Endothelial cell of umbilical vein (primary cell): ENCODE results near the gene OR10G3. TPM values are rescaled to one million over a fixed set of nuclear protein-coding genes. Genes with fewer than 3 reads are reported as not detected.

Experiments
- BruUV-seq: library from RNA; stranded (reverse); fragments of 400-500 nt; replicated peaks from 2 replicates; lab custom pipeline; 2021; lab: Mats Ljungman, UMichigan
- CTCF ChIA-PET: fragments of 300-600, 350-600 bp; sonication (Branson Sonifier 250); formaldehyde crosslinking; loops from one replicate; lab custom pipeline; 2021; ENCODE audit warnings: antibody characterized with exemption, inconsistent platforms; lab: Charles Lee
- POLR2A ChIA-PET: fragments of 300-600, 350-600 bp; sonication (Branson Sonifier 250); formaldehyde crosslinking; loops from one replicate; lab custom pipeline; 2021; ENCODE audit warnings: antibody characterized with exemption, inconsistent platforms; lab: Charles Lee
- DNase-seq: peaks from one replicate; pipeline ENCODE4 v3.0.0-alpha.2; 2011; ENCODE audit warnings: low read depth, low spot score
- FAIRE-seq: peaks from 2 replicates; lab custom pipeline; 2011; peaks lifted over from hg19 to GRCh38; lab: Jason Lieb, UNC
- H2AFZ ChIP-seq: 2 replicates; pipeline ENCODE4 v1.6.0; 2012; ENCODE audit warnings: low read depth, low read length, control low read depth, inconsistent platforms
- H3K27ac ChIP-seq: 2 replicates; pipeline ENCODE4 v1.5.1; 2011; ENCODE audit warnings: low read depth, mild to moderate bottlenecking, control low read depth, low read length, moderate library complexity; ENCODE audit not compliant: insufficient read depth
- H3K27me3 ChIP-seq, 2 experiments: 2 replicates each; pipeline versions ENCODE4 v1.6.0 to v1.6.1; 2011; ENCODE audit warnings: low read length in 2 of 2, mixed read lengths in 1 of 2; ENCODE audit not compliant: control insufficient read depth in 2 of 2, insufficient read depth in 2 of 2
- H3K36me3 ChIP-seq, 2 experiments: 2 replicates in 1 of 2; 3 replicates in 1 of 2; pipeline ENCODE4 v1.5.1; 2011; ENCODE audit warnings: low read length in 2 of 2, mild to moderate bottlenecking in 1 of 2, moderate library complexity in 1 of 2; ENCODE audit not compliant: control insufficient read depth in 2 of 2, insufficient read depth in 2 of 2; ENCODE audit errors: extremely low read depth in 1 of 2
- H3K4me1 ChIP-seq: 3 replicates; pipeline ENCODE4 v1.5.1; 2011; ENCODE audit warnings: mild to moderate bottlenecking, low read length; ENCODE audit not compliant: control insufficient read depth, insufficient read depth; ENCODE audit errors: extremely low read depth
- H3K4me2 ChIP-seq: 2 replicates; pipeline ENCODE4 v1.6.1; 2011; ENCODE audit warnings: low read length, control low read depth, mixed read lengths; ENCODE audit not compliant: insufficient read depth
- H3K4me3 ChIP-seq, 3 experiments: fragments of 200-600 bp in 1 of 3; sonication (generic), shearing (Covaris generic) in 1 of 3; replicated peaks in 1 of 3; 2 replicates each; pipeline ENCODE4 v1.5.1; 2011 to 2016; ENCODE audit warnings: control low read depth in 3 of 3, low read length in 3 of 3, mild to moderate bottlenecking in 2 of 3, inconsistent platforms in 1 of 3, low read depth in 1 of 3, moderate library complexity in 1 of 3; ENCODE audit not compliant: insufficient read depth in 1 of 3
- H3K79me2 ChIP-seq: 2 replicates; pipeline ENCODE4 v1.6.0; 2012; ENCODE audit warnings: low read length, inconsistent platforms; ENCODE audit not compliant: control insufficient read depth, insufficient read depth
- H3K9ac ChIP-seq: replicated peaks from 2 replicates; pipeline ENCODE3; 2011; ENCODE audit warnings: low read length, control low read depth; ENCODE audit not compliant: insufficient read depth; ENCODE audit errors: extremely low read depth
- H3K9me1 ChIP-seq: replicated peaks from 3 replicates; pipeline ENCODE4 v1.6.0; 2011; ENCODE audit warnings: mild to moderate bottlenecking, low read length; ENCODE audit not compliant: control insufficient read depth, insufficient read depth; ENCODE audit errors: extremely low read depth
- H3K9me3 ChIP-seq: replicated peaks from 2 replicates; pipeline ENCODE4 v1.5.1; 2012; ENCODE audit warnings: low read length, inconsistent platforms; ENCODE audit not compliant: control insufficient read depth, insufficient read depth
- H4K20me1 ChIP-seq: replicated peaks from 2 replicates; pipeline ENCODE3; 2011; ENCODE audit warnings: mild to moderate bottlenecking, low read length; ENCODE audit not compliant: control insufficient read depth, insufficient read depth; ENCODE audit errors: extremely low read depth
- CTCF ChIP-seq, 2 donors: IDR thresholded peaks; 1 replicate in 1 of 2; 2 replicates in 1 of 2; pipeline ENCODE4 v1.5.1; 2011; ENCODE audit warnings: low read length in 2 of 2, mild to moderate bottlenecking in 2 of 2, moderate library complexity in 2 of 2, control low read depth in 1 of 2, inconsistent platforms in 1 of 2, low read depth in 1 of 2; ENCODE audit not compliant: insufficient read depth in 1 of 2; ENCODE audit errors: extremely low read depth in 1 of 2
- EZH2 ChIP-seq: IDR thresholded peaks from 2 replicates; pipeline ENCODE4 v1.6.1; 2012; ENCODE audit warnings: borderline replicate concordance, low read depth, mild to moderate bottlenecking, moderate library complexity, low read length, inconsistent platforms; ENCODE audit not compliant: severe bottlenecking
- MAX ChIP-seq: IDR thresholded peaks from 2 replicates; pipeline ENCODE4 v1.6.1; 2011; ENCODE audit not compliant: insufficient read depth, insufficient read length
- MYC ChIP-seq: IDR thresholded peaks from one replicate; pipeline ENCODE4 v1.6.1; 2011; ENCODE audit warnings: mild to moderate bottlenecking, low read depth, low read length
- POLR2A ChIP-seq: IDR thresholded peaks from 2 replicates; pipeline ENCODE4 v1.6.1; 2012; ENCODE audit warnings: low read depth, mild to moderate bottlenecking, control low read depth, low read length
- POLR2AphosphoS5 ChIP-seq: IDR thresholded peaks from 2 replicates; pipeline ENCODE4 v1.6.1; 2012; ENCODE audit warnings: low read depth, mild to moderate bottlenecking, control low read depth, low read length, moderate library complexity; ENCODE audit not compliant: insufficient read depth
- dilution Hi-C: fragments of 300-500 bp; cut with MboI; formaldehyde crosslinking; loops from one replicate; pipeline ENCODE4 v1.15.0; 2019; ENCODE audit warnings: low sequenced_read_pairs; ENCODE audit not compliant: extremely low pct_ligation_motif_present
- intact Hi-C: fragments of 100-400 bp; cut with micrococcal nuclease; formaldehyde crosslinking; loops from one replicate; pipeline ENCODE4 v1.10.0; 2022
- polyA plus RNA-seq, 4 experiments: library from polyadenylated mRNA; depleted of rRNA in 3 of 4; stranded (reverse) in 3 of 4; unstranded in 1 of 4; fragments of >200 nt; gene quantifications; 2 replicates each; pipeline versions ENCODE4 v1.2.1 to v1.2.3, GENCODE V29; 2011 to 2012; ENCODE audit warnings: missing spikeins in 1 of 4
- total RNA-seq: library from RNA; stranded (reverse); gene quantifications from 2 replicates; pipeline ENCODE4 v1.2.3, GENCODE V29; 2021

OR10G3 gene
- total and polyA plus RNA-seq, 2 donors (not counting 3 experiments of a cell fraction or from before 2014, with no cell fraction given): not detected

GRCh38 chr14:21535545-21536417 is 44.1 kb downstream of the OR10G3 start:
- dilution Hi-C loops (no loop called here), intact Hi-C loops (no loop called here)
- Histone ChIP-seq H3K27me3 (peaks cover 51 to 59% of the 10 kb centered on the region in 2 experiments), H3K4me1 (no peaks in the 10 kb centered on the region), H3K4me2 (no peak overlapping the region), H3K36me3 (no peaks in the 10 kb centered on the region), H3K79me2 (no peaks in the 10 kb centered on the region), H3K9me1 (no peaks in the 10 kb centered on the region), H4K20me1 (no peaks in the 10 kb centered on the region), H3K27ac (no peak overlapping the region), H3K4me3 (no peak overlapping the region), H2AFZ (no peak overlapping the region), H3K9me3 (no peaks in the 10 kb centered on the region), H3K9ac (no peak overlapping the region)
- FAIRE-seq: no peak
- no peak for TF ChIP-seq POLR2AphosphoS5
- no peak for TF ChIP-seq POLR2A
- peak; percentile 55 for TF ChIP-seq EZH2
- TF ChIP-seq MAX: no peak
- no peak for TF ChIP-seq MYC
- TF ChIP-seq CTCF (IDR thresholded peaks at IDR 0.05; ENCODE audit: extremely low read depth in 1 of 2, insufficient read depth in 1 of 2, low read depth in 1 of 2, low read length in 2 of 2): no peak
- no TSS peak for BruUV-seq
- POLR2A ChIA-PET: no interaction called here
- DNase-seq: no peak
- CTCF ChIA-PET: interaction anchor here (0.7 kb wide), 1 partner anchor 25 kb away, joined by 3 read pairs; the partner anchor contains the start of gene METTL3
